ENCODE results near the gene MYNN.

MYNN gene

DNA sequence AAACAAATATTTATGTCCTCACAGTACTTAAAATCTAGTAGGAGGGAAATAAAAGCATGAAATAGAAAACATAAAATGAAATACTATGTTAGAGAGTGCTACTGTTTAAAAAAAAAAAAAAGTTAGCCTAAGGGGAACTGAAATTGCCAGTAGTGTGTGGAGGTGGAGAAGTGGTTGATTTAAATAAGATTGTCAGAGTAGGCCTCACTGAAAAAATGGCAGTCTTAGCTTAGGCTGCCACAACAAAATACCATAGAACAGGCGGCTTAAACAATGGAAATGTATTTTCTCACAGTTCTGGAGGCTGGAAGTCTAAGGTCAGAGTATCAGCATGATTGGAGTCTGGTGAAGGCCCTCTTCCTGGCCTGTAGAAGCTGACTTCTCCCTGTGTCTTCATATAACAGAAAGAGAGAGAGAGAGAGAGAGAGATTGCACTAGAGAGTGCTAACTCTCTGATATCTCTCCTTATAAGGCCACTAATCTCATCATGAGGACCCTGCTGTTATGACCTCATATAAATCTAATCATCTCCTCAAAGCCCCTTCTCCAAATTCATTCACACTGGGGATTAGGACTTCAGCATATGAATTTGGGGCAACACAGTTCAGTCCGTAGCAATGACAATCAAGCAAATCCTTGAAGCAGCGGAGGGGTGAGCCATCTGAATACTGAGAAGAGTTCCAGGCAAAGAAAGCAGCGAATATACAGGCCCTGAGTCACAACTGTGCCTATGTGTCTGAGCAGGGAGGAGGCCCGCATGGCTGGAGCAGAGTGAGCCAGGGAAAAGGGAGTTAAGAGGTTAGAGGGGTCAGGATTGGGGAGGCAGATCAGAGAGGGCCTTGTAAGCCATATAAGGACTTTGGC, 63.1 kb downstream of the MYNN start:
- peak; percentile 79 for DNase-seq

- DNase-seq, result no peak
These were observed 63.7 kb downstream of the MYNN start for GRCh38 chr3:169836942-169837275.

GRCh38 chr3:169838511-169839030, 65.4 kb downstream of the MYNN start:
- DNase-seq, result no peak

Measured in MV-4-11 (cell line).